WERI-Rb-1 (cell line): Measurements from ENCODE around the gene NLGN2.

Experiments used
- DNase-seq: peaks from one replicate; pipeline ENCODE4 v3.0.0-alpha.2; 2020
- H3K27ac ChIP-seq: fragments of 250-450 bp; sonication (Bioruptor Pico); 2 replicates; pipeline ENCODE4 v1.5.1; 2020; ENCODE audit warnings: mild to moderate bottlenecking, moderate library complexity
- H3K27me3 ChIP-seq: fragments of 250-450 bp; sonication (Bioruptor Pico); 2 replicates; pipeline ENCODE4 v1.5.1; 2021; ENCODE audit warnings: mild to moderate bottlenecking, low read depth, moderate library complexity; ENCODE audit not compliant: insufficient read depth, severe bottlenecking
- H3K36me3 ChIP-seq: fragments of 250-450 bp; sonication (Bioruptor Pico); 2 replicates; pipeline ENCODE4 v1.5.1; 2020; ENCODE audit warnings: mild to moderate bottlenecking, moderate library complexity
- H3K4me3 ChIP-seq: 2 replicates; pipeline ENCODE4 v1.5.1; 2011; ENCODE audit warnings: low read depth, mild to moderate bottlenecking, control low read depth, low read length
- H3K9me3 ChIP-seq: fragments of 250-450 bp; sonication (Bioruptor Pico); 2 replicates; pipeline ENCODE4 v1.5.1; 2021; ENCODE audit warnings: mild to moderate bottlenecking, moderate library complexity; ENCODE audit not compliant: severe bottlenecking
- CTCF ChIP-seq: IDR thresholded peaks from 2 replicates; pipeline ENCODE4 v1.5.1; 2011; ENCODE audit warnings: low read depth, mild to moderate bottlenecking, control low read depth, inconsistent platforms, low read length

The NLGN2 gene

GRCh38 chr17:7418472-7419152, 11.0 kb downstream of the NLGN2 start:
- H3K9me3 ChIP-seq = no peaks in the 10 kb centered on the region
- peaks cover 9% of the 10 kb centered on the region for H3K36me3 ChIP-seq
- H3K27ac ChIP-seq = no peak overlapping the region
- TF ChIP-seq CTCF = no peak
- no peaks in the 10 kb centered on the region for H3K27me3 ChIP-seq
- DNase-seq = no peak
- H3K4me3 ChIP-seq = no peak overlapping the region

- no peak for DNase-seq
- H3K9me3 ChIP-seq = no peaks in the 10 kb centered on the region
- no peaks in the 10 kb centered on the region for H3K27me3 ChIP-seq
- no peak within 1 kb of the TSS for H3K27ac ChIP-seq
- TF ChIP-seq CTCF = no peak
- no peak within 1 kb of the TSS for H3K4me3 ChIP-seq
- H3K36me3 ChIP-seq = peaks cover 9% of the 10 kb centered on the region
Observed at GRCh38 chr17:7419819-7420610, 12.4 kb downstream of the NLGN2 start, which contains the start of gene SPEM1. SPEM1 (plus strand) TSS chr17:7420324; CDS start chr17:7420385, 61 bp downstream.

- no peak for DNase-seq
- Histone ChIP-seq H3K27ac (no peak overlapping the region), H3K36me3 (peaks cover 1% of the 10 kb centered on the region; the same call in 1 of the 2 replicates), H3K27me3 (no peaks in the 10 kb centered on the region), H3K4me3 (no peak overlapping the region), H3K9me3 (no peaks in the 10 kb centered on the region)
- no peak for TF ChIP-seq CTCF
Observed at GRCh38 chr17:7421186-7421585, 13.5 kb downstream of the NLGN2 start.

GRCh38 chr17:7423679-7424078, 16.0 kb downstream of the NLGN2 start:
- no peak overlapping the region for H3K27ac ChIP-seq
- no peak for DNase-seq
- no peak overlapping the region for H3K4me3 ChIP-seq
- no peaks in the 10 kb centered on the region for H3K9me3 ChIP-seq
- no peaks in the 10 kb centered on the region for H3K36me3 ChIP-seq
- no peak for TF ChIP-seq CTCF
- no peaks in the 10 kb centered on the region for H3K27me3 ChIP-seq

GRCh38 chr17:7425316-7425715, 17.7 kb downstream of the NLGN2 start, which contains the start of gene SPEM2:
SPEM2 (plus strand) TSS chr17:7425616; CDS start chr17:7425689, 73 bp downstream.
- no peak for TF ChIP-seq CTCF
- no peak for DNase-seq
- Histone ChIP-seq H3K27ac (no peak within 1 kb of the TSS), H3K4me3 (no peak within 1 kb of the TSS), H3K36me3 (no peaks in the 10 kb centered on the region), H3K27me3 (no peaks in the 10 kb centered on the region), H3K9me3 (no peaks in the 10 kb centered on the region)
